ENCODE measurements around the gene RPSA.

- TF ChIP-seq CTCF (conservative IDR thresholded peaks at IDR 0.05; ENCODE audit: low read length) = no peak
- TF ChIP-seq EZH2phosphoT487 (IDR thresholded peaks at IDR 0.05; ENCODE audit: borderline replicate concordance) = no peak
Observed at GRCh38 chr3:39453134-39453533, 46.6 kb downstream of the RPSA start.
